OCI-LY3 (cell line): Measurements from ENCODE around the gene OR52B4.

ENCODE experiments used
- CTCF ChIP-seq: fragments of 200-600, 300-600 bp; sonication (generic); IDR thresholded peaks from 2 replicates; pipeline ENCODE4 v1.5.1; 2014; ENCODE audit warnings: antibody characterized with exemption, low read length, low read depth
- EZH2phosphoT487 ChIP-seq: fragments of 200-600 bp; shearing (Covaris generic); IDR thresholded peaks from 2 replicates; pipeline ENCODE4 v1.6.1; 2018; ENCODE audit warnings: antibody characterized with exemption, mixed run types, low read depth

- TF ChIP-seq CTCF (no peak), EZH2phosphoT487 (no peak)
Measured at GRCh38 chr11:4381901-4382300, 13.7 kb upstream of the OR52B4 start.
